ENCODE data around the gene NT5C3B. TPM values are rescaled to one million over a fixed set of nuclear protein-coding genes. Genes with fewer than 3 reads are reported as not detected.

Gene NT5C3B
- total RNA-seq, 3 donors from 2014 or later: 50.2 to 83.9 (median 60.6) TPM

DNA sequence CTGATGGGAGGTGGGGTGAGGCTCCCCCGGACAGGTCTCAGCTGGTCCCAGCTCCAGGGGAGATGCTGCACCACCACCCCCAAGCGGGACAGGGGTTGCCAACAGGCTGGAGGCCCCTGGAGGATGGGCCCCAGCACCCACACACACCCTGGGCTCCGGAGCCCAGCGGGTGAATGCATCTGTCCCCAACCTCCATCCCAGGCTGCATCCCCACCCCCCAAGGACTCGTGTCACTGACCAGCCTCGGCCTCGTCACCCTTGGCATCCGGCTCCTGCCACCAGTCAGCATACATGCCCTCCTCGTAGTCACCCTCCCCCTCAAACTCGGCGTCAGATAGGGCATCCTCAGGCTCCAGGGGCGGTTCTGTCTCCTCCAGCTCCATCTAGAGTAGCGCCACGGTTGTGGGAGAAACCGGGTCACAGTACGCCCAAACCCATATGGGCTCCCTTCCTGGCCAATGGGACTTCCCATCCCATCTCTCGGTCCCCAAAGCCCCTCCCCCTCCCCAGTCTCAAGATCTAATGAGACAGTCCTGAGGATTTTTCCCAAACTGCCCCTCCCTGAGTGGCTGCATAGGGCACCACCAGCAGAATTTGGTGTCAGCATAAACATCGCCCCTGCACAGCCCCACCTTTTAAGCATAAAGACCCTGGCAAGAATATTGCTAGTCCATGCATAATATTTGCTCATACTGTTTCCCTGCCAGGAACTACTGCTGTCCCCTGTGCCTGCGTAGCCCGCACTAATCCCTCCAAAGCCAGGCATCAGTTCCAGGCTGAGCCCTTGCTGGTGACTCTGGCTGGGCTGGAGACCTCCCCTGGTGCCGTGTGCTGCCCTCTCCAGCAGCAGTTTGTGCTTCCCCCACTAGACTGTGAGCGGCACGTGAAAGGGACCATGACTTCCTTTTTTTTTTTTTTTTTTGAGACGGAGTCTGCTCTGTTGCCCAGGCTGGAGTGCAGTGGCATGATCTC, 32.7 kb downstream of the NT5C3B start:
- H3K36me3 ChIP-seq: no peaks in the 10 kb centered on the region
- intact Hi-C loops (cut with DNase I; ENCODE audit: low total_unique reads): loop anchor here (5.0 kb wide), 2 partner anchors 66 to 1856 kb away; no protein-coding TSS in a partner anchor
- peaks cover 4 to 5% of the 10 kb centered on the region in 2 donors for H3K4me1 ChIP-seq
- no peaks in the 10 kb centered on the region for H3K27me3 ChIP-seq
- no peak for DNase-seq (ENCODE audit: low spot score in 2 of 2)
- TF ChIP-seq POLR2AphosphoS5 (IDR thresholded peaks at IDR 0.05) (no peak), POLR2A (IDR thresholded peaks at IDR 0.05) (no peak)
- TF ChIP-seq, protein P1, sequence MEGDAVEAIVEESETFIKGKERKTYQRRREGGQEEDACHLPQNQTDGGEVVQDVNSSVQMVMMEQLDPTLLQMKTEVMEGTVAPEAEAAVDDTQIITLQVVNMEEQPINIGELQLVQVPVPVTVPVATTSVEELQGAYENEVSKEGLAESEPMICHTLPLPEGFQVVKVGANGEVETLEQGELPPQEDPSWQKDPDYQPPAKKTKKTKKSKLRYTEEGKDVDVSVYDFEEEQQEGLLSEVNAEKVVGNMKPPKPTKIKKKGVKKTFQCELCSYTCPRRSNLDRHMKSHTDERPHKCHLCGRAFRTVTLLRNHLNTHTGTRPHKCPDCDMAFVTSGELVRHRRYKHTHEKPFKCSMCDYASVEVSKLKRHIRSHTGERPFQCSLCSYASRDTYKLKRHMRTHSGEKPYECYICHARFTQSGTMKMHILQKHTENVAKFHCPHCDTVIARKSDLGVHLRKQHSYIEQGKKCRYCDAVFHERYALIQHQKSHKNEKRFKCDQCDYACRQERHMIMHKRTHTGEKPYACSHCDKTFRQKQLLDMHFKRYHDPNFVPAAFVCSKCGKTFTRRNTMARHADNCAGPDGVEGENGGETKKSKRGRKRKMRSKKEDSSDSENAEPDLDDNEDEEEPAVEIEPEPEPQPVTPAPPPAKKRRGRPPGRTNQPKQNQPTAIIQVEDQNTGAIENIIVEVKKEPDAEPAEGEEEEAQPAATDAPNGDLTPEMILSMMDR (IDR thresholded peaks at IDR 0.05): no peak
- H3K4me3 ChIP-seq: no peak overlapping the region
- no peak overlapping the region for H3K27ac ChIP-seq
- H3K9me3 ChIP-seq: no peaks in the 10 kb centered on the region

DNA sequence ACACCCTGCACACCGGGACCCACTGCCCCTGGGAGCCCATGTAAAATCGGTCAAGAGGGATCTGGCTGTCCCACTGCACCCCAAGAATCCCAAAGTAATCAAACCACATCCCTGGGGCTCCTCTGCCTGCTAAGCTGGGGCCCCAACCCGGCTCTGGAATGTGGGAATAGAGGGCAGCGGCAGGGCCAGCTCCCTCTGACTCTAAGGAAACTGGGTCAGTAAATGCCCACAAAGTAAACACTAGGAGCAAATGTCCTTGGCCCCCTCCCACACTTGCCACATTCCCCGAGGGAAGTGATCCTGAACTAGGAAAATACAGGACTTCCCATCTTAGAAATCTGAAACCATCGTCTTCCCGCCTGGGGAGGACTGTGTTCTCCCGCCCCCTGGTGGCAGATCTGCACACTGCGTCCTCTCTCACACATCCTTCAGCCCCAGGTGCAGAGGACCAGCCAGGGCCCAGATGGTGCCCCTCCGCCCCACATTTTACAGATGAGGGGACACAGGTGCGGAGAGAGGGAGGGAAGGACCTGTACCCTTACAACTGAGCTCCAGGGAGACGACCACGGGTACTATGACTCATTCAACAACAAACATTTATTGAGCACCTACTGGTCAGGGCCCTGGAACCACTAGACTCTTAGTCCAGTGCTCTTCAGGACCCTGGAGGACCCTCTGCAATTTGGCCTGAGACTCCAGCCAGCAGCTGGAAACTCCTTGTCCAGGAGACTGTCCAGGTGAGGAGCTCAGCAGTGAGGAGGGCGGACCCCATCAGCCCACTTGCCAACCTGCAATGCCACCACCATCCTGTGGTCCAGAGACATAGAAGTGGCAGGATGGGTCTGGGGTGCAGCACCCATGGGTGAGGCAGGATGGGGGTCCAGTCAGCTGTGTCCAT, 34.4 kb downstream of the NT5C3B start:
- intact Hi-C loops (cut with DNase I; ENCODE audit: low total_unique reads): loop anchor here (5.0 kb wide), 2 partner anchors 64 to 1854 kb away; no protein-coding TSS in a partner anchor
- Histone ChIP-seq H3K4me3 (peak overlapping the region in 2 of 3 donors; percentile 26 to 54), H3K27ac (peak overlapping the region; percentile 76 to 80), H3K4me1 (peaks cover 4 to 5% of the 10 kb centered on the region in 2 donors), H3K27me3 (no peaks in the 10 kb centered on the region), H3K9me3 (no peaks in the 10 kb centered on the region), H3K36me3 (no peaks in the 10 kb centered on the region)
- no peak for TF ChIP-seq POLR2A (IDR thresholded peaks at IDR 0.05)
- TF ChIP-seq, protein P1 (IDR thresholded peaks at IDR 0.05): peak; percentile 98 to 99 (median 99)
- TF ChIP-seq POLR2AphosphoS5 (IDR thresholded peaks at IDR 0.05): peak; percentile 39 to 70 (median 51)
- peak; percentile 80 to 89 for DNase-seq (ENCODE audit: low spot score in 2 of 2)

DNA sequence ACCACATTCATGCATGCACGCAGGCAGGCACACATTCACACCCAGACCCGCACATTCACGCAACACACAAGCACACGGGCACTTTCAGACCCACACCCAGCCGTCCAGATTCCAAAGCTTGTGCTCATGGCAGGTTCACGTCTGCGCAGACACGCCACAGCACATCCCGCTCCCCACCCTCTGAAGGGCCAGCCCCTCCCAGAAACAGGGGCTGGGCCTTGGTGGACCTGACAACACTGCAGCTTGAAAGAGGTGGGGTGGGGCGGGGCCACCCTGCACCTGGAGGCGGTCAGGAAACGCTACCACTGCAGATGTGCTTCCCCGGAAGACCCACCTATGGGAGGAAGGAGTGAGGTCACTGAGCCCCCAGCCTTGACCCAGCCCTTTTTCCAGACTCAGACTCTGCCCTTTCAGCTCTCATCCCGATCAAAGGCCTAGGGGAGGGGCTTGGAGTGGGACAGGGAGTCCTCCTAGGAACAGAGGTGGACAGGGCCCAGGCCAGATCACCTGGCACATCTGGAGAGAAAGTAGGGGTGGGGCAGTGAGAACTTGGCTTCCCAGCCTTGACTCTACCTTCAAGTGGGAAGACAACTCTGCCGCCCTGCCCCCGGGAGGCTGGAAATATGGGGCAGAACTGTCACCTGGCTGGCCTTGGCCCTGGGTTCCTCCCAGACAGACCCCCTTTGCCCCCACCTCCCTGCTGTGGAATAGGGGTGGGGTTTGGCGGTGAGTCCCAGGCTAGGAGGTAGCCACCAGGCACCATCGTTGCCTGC, 35.2 kb downstream of the NT5C3B start:
- Histone ChIP-seq H3K9me3 (no peaks in the 10 kb centered on the region), H3K4me3 (peak overlapping the region in 2 of 3 donors; percentile 26 to 54), H3K27ac (peak overlapping the region; percentile 76 to 80), H3K4me1 (peaks cover 4 to 5% of the 10 kb centered on the region in 2 donors), H3K36me3 (no peaks in the 10 kb centered on the region), H3K27me3 (no peaks in the 10 kb centered on the region)
- DNase-seq (ENCODE audit: low spot score in 2 of 2): peak in 1 of 2 donors; percentile 91
- TF ChIP-seq POLR2AphosphoS5 (IDR thresholded peaks at IDR 0.05): no peak
- TF ChIP-seq POLR2A (IDR thresholded peaks at IDR 0.05): no peak
- TF ChIP-seq, protein P1 (IDR thresholded peaks at IDR 0.05): no peak
- intact Hi-C loops (cut with DNase I; ENCODE audit: low total_unique reads): loop anchor here (5.0 kb wide), 2 partner anchors 63 to 1853 kb away; no protein-coding TSS in a partner anchor

DNA sequence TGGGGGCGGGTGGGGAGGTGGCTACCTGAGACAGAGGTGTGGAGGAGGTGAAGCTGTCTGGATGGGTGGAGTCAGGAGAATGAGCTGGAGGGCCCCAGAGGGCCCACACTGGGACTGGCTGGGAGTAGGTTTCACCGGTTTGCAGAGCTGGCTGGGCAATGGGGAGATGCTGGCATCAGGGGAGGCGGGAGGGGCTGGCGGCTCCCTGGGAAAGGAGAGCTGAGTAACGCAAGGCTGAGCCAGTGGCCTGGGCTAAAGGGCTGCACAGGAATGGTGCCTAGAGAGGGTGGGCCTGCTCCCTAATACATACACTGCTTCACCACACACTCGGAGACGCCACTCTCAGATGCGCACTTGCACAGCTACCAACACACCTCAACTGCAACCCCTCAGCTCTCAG, 36.7 kb downstream of the NT5C3B start:
- TF ChIP-seq POLR2A (IDR thresholded peaks at IDR 0.05): no peak
- H3K4me3 ChIP-seq: no peak overlapping the region
- no peaks in the 10 kb centered on the region for H3K9me3 ChIP-seq
- no peaks in the 10 kb centered on the region for H3K36me3 ChIP-seq
- no peaks in the 10 kb centered on the region for H3K27me3 ChIP-seq
- no peak overlapping the region for H3K27ac ChIP-seq
- intact Hi-C loops (cut with DNase I; ENCODE audit: low total_unique reads): no loop called here
- H3K4me1 ChIP-seq: peaks cover 4 to 5% of the 10 kb centered on the region in 2 donors
- no peak for DNase-seq (ENCODE audit: low spot score in 2 of 2)

DNA sequence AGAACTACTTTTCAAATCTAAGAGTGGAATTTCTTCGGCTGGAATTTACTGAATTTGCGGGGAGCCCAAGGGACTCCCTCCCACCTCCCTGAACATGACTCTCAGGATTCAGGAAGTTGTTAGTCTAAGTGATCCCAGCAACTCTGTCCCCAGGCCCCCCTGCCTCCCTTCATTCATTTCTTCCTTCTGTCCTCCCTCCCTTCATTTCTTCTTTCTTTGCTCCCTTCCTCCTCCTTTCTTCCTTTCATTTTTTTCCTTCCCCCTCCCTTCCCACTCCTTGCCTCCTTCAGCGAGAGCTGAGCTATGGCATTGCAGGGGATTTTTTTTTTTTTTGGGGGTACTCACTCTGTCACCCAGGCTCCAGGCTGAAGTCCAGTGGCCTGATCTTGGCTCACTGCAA, 38.7 kb downstream of the NT5C3B start:
- TF ChIP-seq, protein P1 (IDR thresholded peaks at IDR 0.05): no peak
- TF ChIP-seq POLR2AphosphoS5 (IDR thresholded peaks at IDR 0.05) (no peak), POLR2A (IDR thresholded peaks at IDR 0.05) (no peak)
- H3K4me1 ChIP-seq: peaks cover 8 to 18% of the 10 kb centered on the region in 2 donors
- no peak for DNase-seq (ENCODE audit: low spot score in 2 of 2)
- H3K4me3 ChIP-seq: no peak overlapping the region
- H3K9me3 ChIP-seq: no peaks in the 10 kb centered on the region
- H3K36me3 ChIP-seq: no peaks in the 10 kb centered on the region
- no peak overlapping the region for H3K27ac ChIP-seq
- intact Hi-C loops (cut with DNase I; ENCODE audit: low total_unique reads): no loop called here
- H3K27me3 ChIP-seq: no peaks in the 10 kb centered on the region
